Thymus (tissue), 11 donors: ENCODE measurements around the gene PAOX. TPM values are rescaled to one million over a fixed set of nuclear protein-coding genes. Genes with fewer than 3 reads are reported as not detected.
"Not testable (repeated sequence)": the region's sequence is repeated elsewhere in the genome, so short reads cannot be mapped to it uniquely, and the experiment has no call there.

Experiments
- DNase-seq, 9 donors: peaks; one replicate each; pipeline ENCODE4 v3.0.0-alpha.2; 2013; ENCODE audit warnings: low spot score in 9 of 9, low read depth in 6 of 9, missing footprints in 1 of 9
- H3K27ac ChIP-seq, 2 donors: one replicate each; pipeline ENCODE4 v1.5.1; 2013; ENCODE audit warnings: control low read depth in 1 of 2, low read depth in 1 of 2, low read length in 1 of 2, mild to moderate bottlenecking in 1 of 2, moderate library complexity in 1 of 2
- H3K27me3 ChIP-seq, 2 donors: one replicate each; pipeline ENCODE4 v1.5.1; 2013; ENCODE audit warnings: low read length in 1 of 2; ENCODE audit not compliant: control insufficient read depth in 2 of 2, insufficient read depth in 1 of 2
- H3K36me3 ChIP-seq, 2 donors: one replicate each; pipeline ENCODE4 v1.5.1; 2013; ENCODE audit warnings: low read length in 1 of 2, mild to moderate bottlenecking in 1 of 2, moderate library complexity in 1 of 2; ENCODE audit not compliant: control insufficient read depth in 2 of 2, insufficient read depth in 2 of 2
- H3K4me1 ChIP-seq, 2 donors: one replicate each; pipeline ENCODE4 v1.5.1; 2013; ENCODE audit warnings: low read length in 2 of 2; ENCODE audit not compliant: control insufficient read depth in 2 of 2, insufficient read depth in 2 of 2
- H3K4me3 ChIP-seq, 2 donors: one replicate each; pipeline ENCODE4 v1.5.1; 2013; ENCODE audit warnings: low read length in 2 of 2, control low read depth in 1 of 2, mild to moderate bottlenecking in 1 of 2
- H3K9me3 ChIP-seq, 2 donors: one replicate each; pipeline ENCODE4 v1.5.1; 2013; ENCODE audit warnings: low read length in 1 of 2, mild to moderate bottlenecking in 1 of 2; ENCODE audit not compliant: control insufficient read depth in 2 of 2, insufficient read depth in 1 of 2
- WGBS: extraction: QIAGEN DNeasy Blood & Tissue Kit; methylation state at CpG from one replicate; pipeline ENCODE4 v1.1.7; 2013; 5-methylcytosine and 5-hydroxymethylcytosine counted together
- polyA plus RNA-seq: library from polyadenylated mRNA; stranded (reverse); fragments of 200-250 nt; gene quantifications from one replicate; pipeline ENCODE4 v1.2.3, GENCODE V29; 2013
- total RNA-seq: library from RNA; stranded (reverse); fragments of 120-200 nt; gene quantifications from one replicate; pipeline ENCODE4 v1.2.4, GENCODE V29; 2013
- donor health status: healthy.

PAOX gene
- total and polyA plus RNA-seq, 2 donors = 2.9 to 6.5 TPM

DNA sequence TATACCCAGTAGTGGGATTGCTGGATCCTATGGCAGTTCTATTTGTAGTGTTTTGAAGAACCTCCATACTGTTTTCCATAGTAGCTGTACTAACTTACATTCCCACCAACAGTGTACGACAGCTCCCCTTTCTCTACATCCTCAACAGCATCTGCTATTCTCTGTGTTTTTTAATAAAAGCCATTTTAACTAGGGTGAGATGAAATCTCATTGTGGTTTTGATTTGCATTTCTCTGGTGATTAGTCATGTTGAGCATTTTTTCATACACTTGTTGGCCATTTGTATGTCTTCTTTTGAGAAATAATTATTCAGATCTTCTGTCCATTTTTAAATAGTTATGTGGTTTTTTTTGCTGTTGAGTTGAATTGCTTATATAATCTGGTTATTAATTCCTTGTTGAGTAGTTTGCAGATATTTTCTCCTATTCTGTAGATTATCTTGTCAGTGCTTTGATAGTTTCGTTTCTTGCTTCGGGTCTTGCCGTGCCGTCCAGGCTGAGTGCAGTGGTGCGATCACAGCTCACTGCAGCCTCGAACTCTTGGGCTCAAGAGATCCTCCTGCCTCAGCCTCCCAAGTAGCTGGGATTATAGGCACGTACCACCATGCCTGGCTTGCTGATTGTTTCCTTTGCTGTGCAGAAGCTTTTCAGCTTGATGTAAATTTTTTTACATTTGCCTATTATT lies 26.9 kb downstream of the PAOX start:
- H3K36me3 ChIP-seq = peaks cover 39 to 63% of the 10 kb centered on the region in 2 donors

DNA sequence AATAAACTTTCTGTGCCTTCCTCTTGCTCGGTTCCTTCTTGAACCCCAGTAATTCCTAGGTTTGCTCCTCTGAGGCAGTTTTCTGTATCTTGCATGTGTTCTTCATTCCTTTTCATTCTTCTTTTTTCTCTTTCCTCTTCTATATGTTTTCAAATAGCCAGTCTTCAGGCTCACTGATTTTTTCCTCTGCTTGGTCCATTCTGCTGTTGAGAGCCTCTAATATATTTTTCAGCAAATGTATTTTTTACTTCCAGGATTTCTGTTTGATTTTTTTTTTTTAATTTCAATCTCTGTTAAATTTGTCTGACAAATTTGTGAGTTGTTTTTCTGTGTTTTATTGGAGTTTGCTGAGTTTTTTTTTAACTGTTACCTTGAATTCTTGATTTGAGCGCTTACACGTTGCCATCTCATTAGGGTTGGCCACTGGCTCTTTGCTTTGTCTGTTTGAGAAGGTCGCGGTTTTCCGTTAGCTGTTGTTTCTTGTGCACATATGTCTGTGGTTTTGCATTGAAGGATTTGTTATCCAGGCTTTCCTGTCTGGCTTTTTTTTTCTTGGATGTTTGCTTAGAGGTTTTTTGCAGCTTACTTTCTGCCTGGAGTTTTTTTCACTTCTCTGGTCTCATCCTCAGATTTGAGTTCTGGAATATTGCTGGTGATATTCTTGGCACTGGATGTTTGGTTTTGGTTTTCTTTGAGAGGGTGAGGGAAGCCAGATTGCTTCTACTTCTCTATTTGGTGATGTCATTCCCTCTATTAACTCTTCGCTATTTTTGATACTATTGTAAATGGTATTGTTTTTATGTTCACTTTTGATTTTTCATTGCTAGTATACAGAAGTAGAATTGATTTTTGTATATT lies 32.7 kb downstream of the PAOX start:
- 98% methylated on average over 7 of the region's 7 CpGs for WGBS
- H3K4me3 ChIP-seq = no peak overlapping the region
- DNase-seq = no peak

More for the DNA sequence above, 26.9 kb downstream of the PAOX start:
- Histone ChIP-seq H3K4me3 (no peak overlapping the region), H3K27ac (no peak overlapping the region), H3K4me1 (peaks cover 0 to 4% of the 10 kb centered on the region in 2 donors), H3K27me3 (no peaks in the 10 kb centered on the region), H3K9me3 (peaks cover 1 to 3% of the 10 kb centered on the region in 2 donors)
- WGBS = 95% methylated on average over 8 of the region's 8 CpGs
- DNase-seq = no peak

DNA sequence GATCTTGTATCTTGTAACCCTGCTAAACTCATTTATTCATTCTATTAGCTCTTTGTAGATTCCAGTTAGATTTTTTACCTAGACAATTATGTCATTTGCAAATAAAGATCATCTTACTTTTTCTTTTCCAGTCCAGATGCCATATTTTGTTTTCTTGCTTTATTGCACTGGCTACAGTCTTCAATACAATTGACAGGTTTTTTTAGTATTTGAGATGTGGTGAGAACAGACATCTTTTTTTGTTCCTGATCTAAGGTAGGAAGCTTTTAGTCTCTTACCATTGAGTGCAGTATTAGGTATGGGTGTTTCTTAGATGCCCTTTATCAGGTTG lies 33.3 kb downstream of the PAOX start:
- no peaks in the 10 kb centered on the region for H3K4me1 ChIP-seq
- H3K9me3 ChIP-seq = peaks cover 5 to 8% of the 10 kb centered on the region in 2 donors
- H3K27me3 ChIP-seq = no peaks in the 10 kb centered on the region
- peaks cover 33 to 53% of the 10 kb centered on the region in 2 donors for H3K36me3 ChIP-seq
- no peak for DNase-seq
- no peak overlapping the region for H3K27ac ChIP-seq
- H3K4me3 ChIP-seq = no peak overlapping the region

More for the DNA sequence above, 32.7 kb downstream of the PAOX start:
- no peaks in the 10 kb centered on the region for H3K27me3 ChIP-seq
- no peaks in the 10 kb centered on the region for H3K4me1 ChIP-seq
- H3K27ac ChIP-seq = no peak overlapping the region
- peaks cover 5 to 8% of the 10 kb centered on the region in 2 donors for H3K9me3 ChIP-seq
- peaks cover 33 to 53% of the 10 kb centered on the region in 2 donors for H3K36me3 ChIP-seq

DNA sequence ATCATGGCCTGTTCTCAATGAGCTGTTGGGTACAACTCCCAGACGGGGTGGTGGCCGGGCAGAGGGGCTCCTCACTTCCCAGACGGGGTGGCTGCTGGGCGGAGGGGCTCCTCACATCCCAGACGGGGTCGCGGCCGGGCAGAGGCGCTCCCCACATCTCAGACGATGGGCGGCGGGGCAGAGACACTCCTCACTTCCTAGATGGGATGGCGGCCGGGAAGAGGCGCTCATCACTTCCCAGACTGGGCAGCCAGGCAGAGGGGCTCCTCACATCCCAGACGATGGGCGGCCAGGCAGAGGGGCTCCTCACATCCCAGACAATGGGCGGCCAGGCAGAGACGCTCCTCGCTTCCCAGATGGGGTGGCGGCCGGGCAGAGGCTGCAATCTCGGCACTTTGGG lies 35.3 kb downstream of the PAOX start:
- WGBS = 97% methylated on average over 22 of the region's 23 CpGs
- H3K9me3 ChIP-seq, H3K4me1 ChIP-seq, H3K27ac ChIP-seq, H3K4me3 ChIP-seq, DNase-seq, H3K27me3 ChIP-seq: not testable (repeated sequence)
- peaks cover 39 to 40% of the 10 kb centered on the region in 2 donors for H3K36me3 ChIP-seq

DNA sequence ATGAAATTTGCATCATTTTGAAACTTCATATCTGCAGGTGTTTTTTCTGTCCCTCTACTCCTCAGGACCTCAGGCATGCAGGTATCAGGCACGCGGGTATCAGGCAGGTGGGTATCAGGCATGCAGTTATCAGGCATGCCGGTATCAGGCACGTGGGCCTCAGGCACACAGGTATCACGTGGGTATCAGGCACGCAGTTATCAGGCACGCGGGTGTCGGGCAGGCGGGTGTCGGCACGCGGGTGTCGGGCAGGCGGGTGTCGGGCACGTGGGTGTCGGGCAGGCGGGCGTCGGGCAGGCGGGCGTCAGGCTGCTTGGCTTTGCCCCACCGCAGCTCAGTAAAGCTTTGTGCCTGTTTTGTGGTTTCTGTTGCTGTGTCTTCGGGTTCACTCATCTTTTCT lies 36.7 kb downstream of the PAOX start:
- Histone ChIP-seq H3K36me3 (peaks cover 35 to 44% of the 10 kb centered on the region in 2 donors), H3K27ac (no peak overlapping the region), H3K27me3 (no peaks in the 10 kb centered on the region), H3K9me3 (peaks cover 2 to 7% of the 10 kb centered on the region in 2 donors), H3K4me3 (no peak overlapping the region), H3K4me1 (no peaks in the 10 kb centered on the region)
- DNase-seq = no peak
- WGBS = 94% methylated on average over 25 of the region's 25 CpGs

DNA sequence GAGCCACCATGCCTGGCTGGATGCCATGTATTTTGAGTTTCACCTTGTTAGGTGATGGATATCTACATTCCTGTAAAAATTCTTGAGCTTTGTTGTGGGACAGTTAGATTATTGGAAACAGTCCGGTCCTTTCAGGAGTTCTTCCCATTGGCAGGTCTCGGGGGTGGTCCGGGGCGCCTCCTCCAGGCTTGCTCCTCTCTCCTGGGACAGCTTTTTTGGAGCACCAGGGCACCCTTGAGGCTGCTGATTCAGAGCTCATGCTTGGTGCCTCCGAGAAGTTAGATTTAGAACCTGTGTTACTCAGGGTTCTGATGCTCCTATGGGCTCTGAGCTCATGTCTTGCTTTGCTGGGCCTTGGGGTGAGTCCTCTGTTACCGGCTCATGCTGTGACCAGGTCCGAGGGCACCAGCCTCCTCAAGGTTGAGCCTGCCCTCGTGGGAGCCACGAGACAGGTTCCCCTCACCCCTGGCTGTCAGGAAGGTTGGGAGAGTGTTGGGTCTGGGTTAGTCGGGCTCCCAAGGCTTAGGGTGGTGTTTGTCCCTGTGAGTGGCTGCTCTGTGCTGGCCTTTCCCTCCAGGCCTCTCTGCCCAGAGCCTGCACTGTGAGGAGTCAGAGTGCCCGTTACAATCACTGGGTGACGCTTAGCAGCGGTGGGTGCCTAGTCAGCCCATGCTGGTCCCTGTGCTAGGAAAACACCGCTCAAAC lies 39.4 kb downstream of the PAOX start:
- DNase-seq = no peak
- Histone ChIP-seq H3K27ac (no peak overlapping the region), H3K4me1 (no peaks in the 10 kb centered on the region), H3K4me3 (no peak overlapping the region), H3K9me3 (peaks cover 0 to 6% of the 10 kb centered on the region in 2 donors), H3K27me3 (peaks cover 15 to 20% of the 10 kb centered on the region in 2 donors), H3K36me3 (peaks cover 20 to 39% of the 10 kb centered on the region in 2 donors)
- WGBS = 98% methylated on average over 14 of the region's 14 CpGs

DNA sequence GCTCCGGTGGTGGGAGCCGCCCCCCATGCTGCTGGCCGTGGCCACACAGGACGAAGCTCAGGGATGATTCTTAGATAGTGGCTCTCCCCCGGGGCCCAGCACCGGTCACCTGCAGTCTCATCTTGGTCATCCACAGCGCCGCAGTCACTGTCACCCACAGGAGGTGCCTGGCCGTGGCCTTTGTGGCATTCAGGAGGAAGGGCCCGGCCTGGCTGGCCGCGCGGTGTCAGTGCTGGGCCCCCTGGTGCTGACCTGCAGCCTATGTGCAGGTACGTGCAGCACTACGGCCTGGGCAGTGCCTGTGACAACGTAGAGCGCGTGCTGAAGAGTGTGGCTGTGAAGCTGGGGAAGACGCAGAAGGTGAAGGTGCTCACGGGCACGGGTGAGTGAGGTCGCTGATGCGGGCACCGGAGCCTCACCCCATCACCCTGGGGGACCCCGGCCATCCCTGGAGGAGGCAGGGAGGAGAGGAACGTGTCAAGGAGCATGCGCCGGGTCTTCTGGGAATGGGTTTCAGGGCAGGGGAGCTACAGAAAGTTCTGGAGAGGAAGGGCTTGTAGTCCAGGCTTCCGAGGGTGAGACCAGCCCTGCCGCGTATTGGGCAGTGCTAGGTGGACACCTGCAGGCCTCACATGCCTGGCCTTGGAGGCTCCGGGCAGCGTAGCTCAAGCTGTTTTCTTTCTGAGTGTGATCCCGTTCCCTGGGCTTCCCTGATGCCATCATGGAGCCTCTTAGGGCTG lies 40.3 kb downstream of the PAOX start:
- no peak for DNase-seq
- H3K36me3 ChIP-seq = peaks cover 20 to 39% of the 10 kb centered on the region in 2 donors
- H3K4me3 ChIP-seq = no peak overlapping the region
- H3K27ac ChIP-seq = no peak overlapping the region
- peaks cover 0 to 6% of the 10 kb centered on the region in 2 donors for H3K9me3 ChIP-seq
- peaks cover 16 to 23% of the 10 kb centered on the region in 2 donors for H3K27me3 ChIP-seq
- WGBS = 97% methylated on average over 34 of the region's 34 CpGs
- no peaks in the 10 kb centered on the region for H3K4me1 ChIP-seq

DNA sequence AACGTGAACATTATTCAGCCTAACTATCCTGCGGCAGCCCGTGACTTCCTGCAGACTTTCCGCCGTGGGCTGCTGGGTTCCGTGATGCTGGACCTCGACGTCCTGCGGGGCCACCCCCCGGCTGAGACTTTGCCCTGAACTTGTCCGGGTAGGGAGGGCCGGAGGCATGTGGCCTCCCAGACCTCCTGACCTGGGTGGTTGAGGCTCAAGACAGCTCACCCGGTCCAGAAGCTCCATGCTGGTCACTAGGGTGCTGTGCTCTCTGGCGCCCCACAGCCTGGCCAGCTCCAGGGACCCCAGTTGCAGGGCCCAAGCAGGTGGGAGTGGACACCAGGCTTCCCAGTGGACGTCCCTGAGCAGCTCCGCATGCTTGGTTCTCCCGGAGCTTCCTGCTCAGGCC lies 41.0 kb downstream of the PAOX start:
- Histone ChIP-seq H3K27ac (no peak overlapping the region), H3K36me3 (peaks cover 19 to 37% of the 10 kb centered on the region in 2 donors), H3K27me3 (peaks cover 16 to 26% of the 10 kb centered on the region in 2 donors), H3K9me3 (peaks cover 0 to 6% of the 10 kb centered on the region in 2 donors), H3K4me1 (no peaks in the 10 kb centered on the region), H3K4me3 (no peak overlapping the region)
- DNase-seq = no peak
- 98% methylated on average over 17 of the region's 17 CpGs for WGBS
